Amygdala (tissue), 56 donors: ENCODE data around the gene ATXN7L3.
"Not testable (repeated sequence)": the region's sequence is repeated elsewhere in the genome, so short reads cannot be mapped to it uniquely, and the experiment has no call there.

Experiments
- DNase-seq, 56 donors: peaks; one replicate each; lab custom pipeline; 2025; lab: John Stamatoyannopoulos, UW

ATXN7L3 gene

GRCh38 chr17:44178133-44178532 is 21.6 kb downstream of the ATXN7L3 start:
- no peak for DNase-seq

DNA sequence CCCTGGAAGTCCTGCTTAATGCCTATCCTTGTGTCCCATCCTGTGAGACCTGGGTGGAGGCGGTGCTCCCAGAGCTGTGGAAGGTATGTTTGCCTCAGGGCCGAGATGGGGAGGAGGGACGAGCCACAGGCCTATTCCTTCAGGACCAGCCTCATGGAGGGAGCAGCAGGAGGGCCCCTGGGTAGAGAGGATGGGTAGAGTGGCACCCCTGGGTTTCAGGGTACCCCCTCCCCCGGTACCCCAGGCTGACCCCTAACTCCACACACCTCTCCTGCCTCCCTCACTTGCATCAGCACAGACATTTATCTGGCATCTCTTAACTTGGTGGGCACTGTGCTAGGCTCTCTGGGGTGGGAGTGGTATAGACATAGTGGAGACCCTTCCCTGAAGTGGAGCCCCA is 22.0 kb downstream of the ATXN7L3 start:
- no peak for DNase-seq

DNA sequence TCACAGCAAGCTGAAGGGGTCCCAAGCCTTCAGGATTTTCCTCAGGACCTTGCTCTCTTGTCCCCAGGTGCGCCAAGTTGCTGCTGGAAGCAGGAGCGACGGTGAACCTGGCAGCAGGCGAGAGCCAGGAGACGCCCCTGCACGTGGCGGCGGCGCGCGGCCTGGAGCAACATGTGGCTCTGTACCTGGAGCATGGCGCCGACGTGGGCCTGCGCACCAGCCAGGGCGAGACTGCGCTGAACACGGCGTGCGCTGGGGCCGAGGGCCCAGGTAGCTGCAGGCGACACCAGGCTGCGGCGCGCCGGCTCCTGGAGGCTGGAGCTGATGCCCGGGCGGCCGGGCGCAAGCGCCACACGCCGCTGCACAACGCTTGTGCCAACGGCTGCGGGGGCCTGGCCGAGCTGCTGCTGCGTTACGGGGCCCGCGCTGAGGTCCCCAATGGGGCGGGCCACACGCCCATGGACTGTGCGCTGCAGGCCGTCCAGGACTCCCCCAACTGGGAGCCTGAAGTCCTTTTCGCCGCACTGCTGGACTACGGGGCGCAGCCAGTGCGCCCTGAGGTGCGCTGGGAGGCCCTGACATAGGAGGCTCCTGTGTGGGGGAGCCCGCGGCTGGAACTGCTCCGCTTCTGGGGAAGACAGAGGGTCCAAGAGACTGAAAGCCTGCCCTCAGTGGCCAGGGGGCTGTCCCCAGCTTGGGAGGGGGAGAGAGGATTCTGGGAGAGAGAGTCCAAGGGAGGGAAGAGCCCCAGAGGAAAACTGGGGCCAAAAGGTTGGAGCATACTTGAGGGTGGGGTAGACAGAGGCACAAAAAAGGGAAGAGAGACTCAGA is 22.8 kb downstream of the ATXN7L3 start:
- no peak for DNase-seq

DNA sequence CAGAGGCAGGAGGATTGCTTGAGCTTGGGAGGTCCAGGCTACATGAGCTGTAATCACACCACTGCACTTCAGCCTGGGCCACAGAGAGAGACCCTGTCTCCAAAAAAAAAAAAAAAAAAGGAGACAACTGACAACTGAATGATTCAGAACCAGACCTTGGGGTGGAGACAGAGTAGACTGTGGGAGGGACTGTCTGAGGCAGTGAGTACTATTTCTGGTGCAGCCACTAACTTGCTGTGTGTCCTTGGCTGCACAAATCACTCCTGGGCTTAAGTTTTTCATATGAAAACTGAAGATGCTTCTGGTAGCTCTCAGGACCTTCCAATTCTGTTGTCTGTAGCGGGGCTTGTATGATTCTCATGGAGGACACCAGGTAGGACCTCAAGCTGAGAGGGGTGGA is 23.4 kb downstream of the ATXN7L3 start:
- DNase-seq = no peak

DNA sequence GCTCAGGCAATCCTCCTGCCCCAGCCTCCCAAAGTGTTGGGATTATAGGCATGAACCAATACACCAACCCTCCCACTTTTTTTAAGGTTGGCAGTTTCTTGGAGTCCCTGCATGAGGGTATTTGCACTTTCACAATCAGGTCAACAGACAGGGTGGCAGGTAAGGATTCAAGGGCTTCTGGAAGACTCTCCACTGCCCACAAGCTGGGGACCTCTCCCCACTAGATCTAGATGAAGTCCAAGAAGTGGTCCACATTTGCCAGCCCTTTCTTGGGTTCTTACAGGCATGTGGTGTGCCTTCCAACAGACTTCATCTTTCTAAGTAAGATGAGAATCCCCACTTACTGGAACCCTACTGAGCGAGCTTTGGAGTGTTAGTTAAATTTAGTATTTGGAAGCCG is 25.3 kb downstream of the ATXN7L3 start:
- no peak for DNase-seq

- no peak for DNase-seq
Measured at GRCh38 chr17:44171931-44172455, 27.7 kb downstream of the ATXN7L3 start.

DNA sequence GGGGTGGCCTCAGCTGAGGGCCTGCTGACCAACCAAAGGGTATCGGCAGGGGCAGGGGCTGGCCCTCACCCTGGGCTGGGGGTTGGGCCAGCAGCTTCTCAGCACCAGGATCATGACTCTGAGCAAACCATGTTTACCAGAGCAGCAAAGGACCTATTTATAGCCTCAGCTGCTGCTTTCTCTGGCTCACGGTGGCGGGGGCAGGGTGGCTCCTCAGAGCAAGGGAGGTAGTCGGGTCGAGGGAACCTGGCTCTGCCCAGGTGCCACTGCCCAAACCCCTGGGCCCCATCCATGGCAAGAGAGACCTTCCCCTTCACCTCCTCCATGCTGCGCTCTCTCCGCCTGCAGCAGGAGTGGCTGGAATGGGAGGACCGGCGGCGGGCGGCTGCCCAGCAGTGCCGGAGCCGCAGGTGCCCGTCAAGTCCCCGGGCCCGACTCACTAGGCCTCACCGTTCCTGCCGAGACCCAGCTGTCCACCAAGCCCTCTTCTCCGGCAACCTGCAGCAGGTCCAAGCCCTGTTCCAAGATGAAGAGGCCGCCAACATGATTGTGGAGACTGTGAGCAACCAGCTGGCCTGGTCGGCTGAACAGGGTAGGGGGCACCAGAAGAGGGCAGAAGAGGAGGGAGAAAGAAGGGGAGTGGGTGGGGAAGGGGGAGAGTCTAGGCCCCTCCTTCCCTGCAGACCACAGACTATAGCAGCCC is 29.0 kb downstream of the ATXN7L3 start, which contains the start of gene ASB16:
Gene ASB16 (plus strand): TSS at position 206 of the 703 bp plus-strand sequence. CDS start 86 bp downstream, at position 292.
- peak in 3 of 56 donors; percentile 3 to 6 (median 3) for DNase-seq

DNA sequence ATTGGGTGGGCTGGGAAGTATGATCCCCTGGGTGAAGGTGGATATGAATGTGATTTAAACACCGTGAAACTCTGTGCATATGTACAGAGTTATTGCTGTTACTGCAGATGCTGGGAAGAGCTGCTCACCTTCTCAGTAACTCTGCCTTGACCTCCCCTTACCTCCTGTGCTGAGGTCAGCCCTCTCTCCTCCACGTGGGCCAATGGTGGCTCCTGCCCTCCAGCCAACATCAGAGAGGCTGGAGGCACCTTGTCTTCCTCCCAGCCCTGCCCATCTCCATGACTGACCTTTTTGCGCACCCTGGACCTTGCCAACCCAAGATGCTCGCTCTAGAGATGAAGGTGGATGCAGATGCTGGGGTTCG is 29.6 kb downstream of the ATXN7L3 start:
- DNase-seq = no peak

- DNase-seq = peak in 1 of 56 donors; percentile 3
Measured at GRCh38 chr17:44167181-44167861, 32.4 kb downstream of the ATXN7L3 start.

- DNase-seq = no peak
Measured at GRCh38 chr17:44164476-44164875, 35.2 kb downstream of the ATXN7L3 start.

GRCh38 chr17:44159519-44160210 is 40.0 kb downstream of the ATXN7L3 start:
- DNase-seq = no peak

GRCh38 chr17:44155488-44155887 is 44.2 kb downstream of the ATXN7L3 start:
- DNase-seq = no peak

- DNase-seq = no peak
Measured at GRCh38 chr17:44152875-44153274, 46.8 kb downstream of the ATXN7L3 start.

- DNase-seq = no peak
Measured at GRCh38 chr17:44149750-44150329, 49.8 kb downstream of the ATXN7L3 start.

GRCh38 chr17:44149066-44149465 is 50.6 kb downstream of the ATXN7L3 start:
- not testable (repeated sequence) for DNase-seq

DNA sequence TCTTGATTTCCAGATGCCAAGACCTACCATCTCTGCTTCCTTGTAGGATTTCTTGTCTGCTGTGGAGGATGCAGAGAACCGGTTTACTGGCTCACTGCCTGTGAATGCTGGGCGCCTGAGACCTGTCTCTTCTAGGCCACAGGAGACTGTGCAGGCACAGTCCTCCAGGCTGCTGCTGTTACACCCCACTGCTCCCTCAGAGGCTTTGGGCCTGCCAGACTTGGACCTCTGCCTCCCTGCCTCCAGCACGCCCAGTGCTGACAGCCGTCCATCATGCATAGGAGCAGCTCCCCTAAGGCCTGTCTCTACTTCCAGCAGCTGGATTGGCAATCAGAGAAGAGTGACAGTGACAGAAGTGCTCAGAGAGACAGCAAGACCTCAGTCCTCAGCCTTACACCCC is 51.9 kb downstream of the ATXN7L3 start:
- no peak for DNase-seq

DNA sequence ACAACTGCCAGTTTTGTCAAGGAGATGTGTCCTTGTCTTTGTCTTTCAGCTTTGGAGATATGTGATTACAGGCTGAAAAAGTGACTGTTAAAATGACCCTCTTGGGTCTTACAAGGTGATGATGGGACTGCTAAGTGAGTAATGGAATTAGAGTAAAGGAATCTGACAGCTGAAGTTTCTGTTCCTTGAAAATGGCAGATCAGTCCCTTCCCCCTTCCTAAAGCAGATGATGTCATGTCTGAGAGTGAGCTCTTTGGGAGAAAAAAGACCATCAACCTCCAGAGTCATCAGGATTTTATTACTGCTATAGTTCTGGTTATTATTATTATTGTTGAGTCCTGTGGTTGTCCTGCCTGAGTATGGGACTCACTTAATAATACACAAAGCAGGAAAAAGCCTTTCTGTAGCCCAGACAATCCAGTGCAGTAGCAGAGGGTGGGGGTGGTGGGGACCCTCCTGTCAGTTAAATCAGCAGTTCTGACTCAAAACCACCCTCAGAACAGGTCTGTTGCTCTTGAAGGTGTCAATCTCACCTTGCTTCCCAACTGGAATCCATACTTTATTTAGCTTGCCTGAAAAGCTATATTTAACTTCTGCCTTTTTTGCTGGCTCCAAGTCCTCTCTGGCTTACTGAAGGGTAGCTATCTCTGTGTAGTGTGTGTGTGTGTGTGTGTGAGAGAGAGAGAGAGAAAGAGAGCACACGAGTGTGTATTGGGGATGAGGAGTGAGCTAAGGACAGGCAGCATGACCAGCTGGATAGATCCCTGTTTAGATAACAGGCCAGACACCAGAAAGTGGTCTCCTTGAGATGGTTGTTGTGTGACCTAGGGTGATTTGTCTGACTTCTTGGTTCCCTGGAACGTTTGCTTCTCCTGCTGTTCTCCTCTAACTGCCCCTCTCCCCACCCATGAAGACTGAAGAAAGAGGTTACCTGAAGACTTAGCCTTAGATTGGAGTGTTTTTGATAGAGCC is 53.0 kb downstream of the ATXN7L3 start:
- DNase-seq = no peak

GRCh38 chr17:44144966-44145739 is 54.5 kb downstream of the ATXN7L3 start:
- DNase-seq = no peak
